NB4 (cell line): Measurements from ENCODE around the gene MBOAT7.

ENCODE experiments used
- MYC ChIP-seq: IDR thresholded peaks from 2 replicates; pipeline ENCODE4 v1.6.1; 2011; ENCODE audit warnings: low read depth, low read length
- POLR2A ChIP-seq: IDR thresholded peaks from 2 replicates; pipeline ENCODE4 v1.6.1; 2011; ENCODE audit warnings: mild to moderate bottlenecking; ENCODE audit not compliant: insufficient read length; ENCODE audit errors: extremely low read depth
- TF ChIP-seq, protein P1 (sequence below): IDR thresholded peaks from one replicate; pipeline ENCODE4 v1.5.1; 2012; ENCODE audit warnings: low read depth, low read length

DNA sequence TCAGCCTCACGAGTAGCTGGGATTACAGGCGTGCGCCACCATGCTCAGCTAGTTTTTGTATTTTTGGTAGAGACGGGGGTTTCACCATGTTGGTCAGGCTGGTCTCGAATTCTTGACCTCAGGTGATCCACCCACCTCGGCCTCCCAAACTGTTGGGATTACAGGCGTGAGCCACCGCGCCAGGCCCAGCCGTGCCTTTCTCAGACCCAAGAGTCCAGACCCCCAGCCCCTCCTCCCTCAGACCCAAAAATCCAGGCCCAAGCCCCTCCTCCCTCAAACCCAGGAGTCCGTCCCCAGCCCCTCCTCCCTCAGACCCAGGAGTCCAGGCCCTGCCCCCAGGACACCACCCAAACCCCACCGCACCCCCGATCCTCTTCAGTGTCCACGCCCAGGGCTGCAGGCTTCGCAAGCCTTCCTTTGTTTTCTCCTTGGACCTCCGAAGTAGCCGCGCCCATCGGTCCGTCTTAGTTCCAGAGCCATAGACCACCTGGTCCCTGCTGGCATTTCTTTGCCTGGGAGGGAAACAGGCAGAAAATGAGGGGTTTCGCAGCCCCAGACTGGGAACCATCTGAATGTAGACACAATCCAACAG, 20.1 kb downstream of the MBOAT7 start:
- TF ChIP-seq, protein P1, sequence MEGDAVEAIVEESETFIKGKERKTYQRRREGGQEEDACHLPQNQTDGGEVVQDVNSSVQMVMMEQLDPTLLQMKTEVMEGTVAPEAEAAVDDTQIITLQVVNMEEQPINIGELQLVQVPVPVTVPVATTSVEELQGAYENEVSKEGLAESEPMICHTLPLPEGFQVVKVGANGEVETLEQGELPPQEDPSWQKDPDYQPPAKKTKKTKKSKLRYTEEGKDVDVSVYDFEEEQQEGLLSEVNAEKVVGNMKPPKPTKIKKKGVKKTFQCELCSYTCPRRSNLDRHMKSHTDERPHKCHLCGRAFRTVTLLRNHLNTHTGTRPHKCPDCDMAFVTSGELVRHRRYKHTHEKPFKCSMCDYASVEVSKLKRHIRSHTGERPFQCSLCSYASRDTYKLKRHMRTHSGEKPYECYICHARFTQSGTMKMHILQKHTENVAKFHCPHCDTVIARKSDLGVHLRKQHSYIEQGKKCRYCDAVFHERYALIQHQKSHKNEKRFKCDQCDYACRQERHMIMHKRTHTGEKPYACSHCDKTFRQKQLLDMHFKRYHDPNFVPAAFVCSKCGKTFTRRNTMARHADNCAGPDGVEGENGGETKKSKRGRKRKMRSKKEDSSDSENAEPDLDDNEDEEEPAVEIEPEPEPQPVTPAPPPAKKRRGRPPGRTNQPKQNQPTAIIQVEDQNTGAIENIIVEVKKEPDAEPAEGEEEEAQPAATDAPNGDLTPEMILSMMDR, result no peak
- TF ChIP-seq POLR2A (no peak), MYC (no peak)
